ENCODE measurements around the gene NR3C1. TPM values are rescaled to one million over a fixed set of nuclear protein-coding genes. Genes with fewer than 3 reads are reported as not detected.

Gene NR3C1
- total and polyA plus RNA-seq, 2 of the 4 experiments (the other 2 are of a cell fraction): 13.7 to 77.4 TPM

GRCh38 chr5:143449772-143450171, 46.3 kb upstream of the NR3C1 start:
- Histone ChIP-seq H3K27me3 (ENCODE audit: control insufficient read depth, insufficient read depth, low read length) (no peaks in the 10 kb centered on the region), H3K14ac (replicated peaks; ENCODE audit: low read depth, low read length) (no peak overlapping the region), H2AFZ (replicated peaks; ENCODE audit: low read length, poor library complexity) (no peak overlapping the region), H3K4me3 (ENCODE audit: insufficient read depth, low read depth, low read length) (no peak overlapping the region), H2BK20ac (ENCODE audit: low read depth, low read length) (no peak overlapping the region), H3K23ac (ENCODE audit: low read depth, low read length) (no peak overlapping the region), H2BK120ac (ENCODE audit: low read depth, low read length) (no peak overlapping the region), H3K27ac (ENCODE audit: insufficient read depth, low read length) (no peak overlapping the region), H3K56ac (ENCODE audit: extremely low read depth, insufficient read depth, low read length) (no peak overlapping the region), H4K20me1 (ENCODE audit: insufficient read depth, low read length) (no peaks in the 10 kb centered on the region), H3K4ac (ENCODE audit: low read depth, low read length) (no peak overlapping the region), H3K9me1 (ENCODE audit: insufficient read depth, low read length) (no peaks in the 10 kb centered on the region), H3K4me1 (ENCODE audit: control insufficient read depth, insufficient read depth, low read length) (peaks cover 4% of the 10 kb centered on the region), H4K8ac (ENCODE audit: low read depth in 2 of 2, low read length in 2 of 2) (no peak overlapping the region), H3K9ac (ENCODE audit: low read depth, low read length) (no peak overlapping the region), H2AK9ac (replicated peaks; ENCODE audit: low read depth, low read length, poor library complexity) (no peak overlapping the region), H3K36me3 (ENCODE audit: control insufficient read depth, insufficient read depth, low read length) (no peaks in the 10 kb centered on the region), H4K91ac (ENCODE audit: insufficient read depth, low read depth, low read length) (no peak overlapping the region), H3K4me2 (ENCODE audit: low read depth, low read length) (no peak overlapping the region), H3K18ac (ENCODE audit: low read depth, low read length) (peak overlapping the region; percentile 20; the same call in 1 of the 2 replicates), H3K9me3 (ENCODE audit: control insufficient read depth, insufficient read depth, low read length) (no peaks in the 10 kb centered on the region), H2AK5ac (ENCODE audit: low read depth, low read length) (no peak overlapping the region), H4K5ac (ENCODE audit: low read depth, low read length) (peak overlapping the region; percentile 11; the same call in 1 of the 2 replicates), H3K79me1 (ENCODE audit: low read depth in 1 of 2, low read length in 2 of 2) (no peaks in the 10 kb centered on the region), H2BK5ac (ENCODE audit: low read depth, low read length, poor library complexity, severe bottlenecking) (peak overlapping the region; percentile 40), H2BK15ac (ENCODE audit: low read depth, low read length) (no peak overlapping the region)
- intact Hi-C loops (cut with micrococcal nuclease): no loop called here
- dilution Hi-C loops (cut with HindIII; ENCODE audit: low sequenced_read_pairs, unreplicated experiment): no loop called here
- TF ChIP-seq MAFK (IDR thresholded peaks at IDR 0.05; ENCODE audit: low read depth, low read length): no peak
- TF ChIP-seq MAZ (IDR thresholded peaks at IDR 0.05; ENCODE audit: borderline replicate concordance, low read depth, low read length): no peak
- TF ChIP-seq SMC3 (IDR thresholded peaks at IDR 0.05; ENCODE audit: low read depth, low read length): no peak
- no peak for TF ChIP-seq BHLHE40 (IDR thresholded peaks at IDR 0.05; ENCODE audit: low read depth, low read length)
- no peak for TF ChIP-seq USF2 (IDR thresholded peaks at IDR 0.05; ENCODE audit: low read depth, low read length)
- TF ChIP-seq POLR2A (IDR thresholded peaks at IDR 0.05; ENCODE audit: low read depth, low read length): no peak
- no peak for TF ChIP-seq NFE2L2 (IDR thresholded peaks at IDR 0.05; ENCODE audit: low read depth, low read length)
- TF ChIP-seq RCOR1 (IDR thresholded peaks at IDR 0.05; ENCODE audit: insufficient replicate concordance, low read length): no peak
- TF ChIP-seq CTCF (conservative IDR thresholded peaks at IDR 0.05; ENCODE audit: low read depth, low read length): no peak
- TF ChIP-seq FOS (IDR thresholded peaks at IDR 0.05; ENCODE audit: low read depth, low read length): no peak
- TF ChIP-seq CHD1 (IDR thresholded peaks at IDR 0.05; ENCODE audit: low read depth, low read length): no peak
- TF ChIP-seq RAD21 (IDR thresholded peaks at IDR 0.05; ENCODE audit: low read length): no peak
- no peak for TF ChIP-seq ELK1 (IDR thresholded peaks at IDR 0.05; ENCODE audit: borderline replicate concordance, low read depth, low read length)
- no peak for TF ChIP-seq CEBPB (IDR thresholded peaks at IDR 0.05; ENCODE audit: low read depth, low read length)
- TF ChIP-seq RFX5 (IDR thresholded peaks at IDR 0.05; ENCODE audit: low read depth, low read length): no peak
- no peak for TF ChIP-seq MXI1 (IDR thresholded peaks at IDR 0.05; ENCODE audit: borderline replicate concordance, low read depth, low read length)
- ATAC-seq (ENCODE audit: low read depth) (peak; percentile 82), DNase-seq (peak; percentile 50)
- POLR2A ChIA-PET (ENCODE audit: unreplicated experiment): no interaction called here
- in situ Hi-C loops (cut with MboI; ENCODE audit: low sequenced_read_pairs): no loop called here
- WGBS, 2 experiments (ENCODE audit: extremely low coverage in 2 of 2, insufficient read length in 1 of 2): no CpG with 5 or more reads among the region's 5 CpGs
- CTCF ChIA-PET: interaction anchor here (0.6 to 0.9 kb wide), 2 partner anchors 11 to 489 kb away, joined by 3 read pairs; no protein-coding TSS in a partner anchor
- no TSS peak for BruUV-seq (replicated peaks)
